Ectodermal cell (in vitro differentiated cells): ENCODE results near the gene SLC7A11.
"Not testable (repeated sequence)": the region's sequence is repeated elsewhere in the genome, so short reads cannot be mapped to it uniquely, and the experiment has no call there.

Experiments
- H3K27ac ChIP-seq: 2 replicates; pipeline ENCODE4 v1.7.0; 2013; ENCODE audit warnings: mild to moderate bottlenecking, low read depth, low read length; ENCODE audit not compliant: insufficient read depth, poor library complexity, severe bottlenecking
- H3K27me3 ChIP-seq: 2 replicates; pipeline ENCODE4 v1.7.0; 2013; ENCODE audit warnings: mild to moderate bottlenecking, low read length; ENCODE audit not compliant: insufficient read depth, control insufficient read depth, poor library complexity, severe bottlenecking
- H3K36me3 ChIP-seq: one replicate; pipeline ENCODE4 v1.7.0; 2013; ENCODE audit warnings: low read length; ENCODE audit not compliant: control insufficient read depth, insufficient read depth
- H3K4me1 ChIP-seq: one replicate; pipeline ENCODE4 v1.7.0; 2013; ENCODE audit warnings: low read length; ENCODE audit not compliant: control insufficient read depth, insufficient read depth
- H3K4me3 ChIP-seq: 2 replicates; pipeline ENCODE4 v1.7.0; 2013; ENCODE audit warnings: low read depth, low read length, control low read depth; ENCODE audit not compliant: insufficient read depth
- H3K9me3 ChIP-seq: 2 replicates; pipeline ENCODE4 v1.7.0; 2013; ENCODE audit warnings: mild to moderate bottlenecking, low read length, moderate library complexity; ENCODE audit not compliant: control insufficient read depth
- WGBS, 2 experiments: methylation state at CpG; one replicate each; pipeline ENCODE4 v1.1.7; 2013; ENCODE audit warnings: missing lambda C conversion rate in 2 of 2; 5-methylcytosine and 5-hydroxymethylcytosine counted together

Gene SLC7A11

DNA sequence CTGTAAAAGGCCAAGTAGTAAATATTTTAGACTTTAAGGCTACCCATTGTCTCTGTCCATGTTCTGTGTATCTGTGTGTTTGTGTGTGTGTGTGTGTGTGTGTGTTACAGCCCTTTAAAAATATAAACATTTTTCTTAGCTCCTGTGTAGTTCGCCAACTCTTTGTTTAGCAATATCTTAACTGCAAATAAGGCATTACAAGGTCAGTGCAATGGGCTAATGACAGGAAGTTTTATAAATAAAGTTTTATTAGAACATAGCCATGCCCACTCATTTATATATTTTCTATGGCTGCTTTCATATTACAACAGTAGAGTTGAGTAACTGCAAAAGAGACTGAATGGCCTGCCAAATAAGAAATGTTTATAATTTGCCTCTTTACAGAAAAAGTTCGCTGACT lies 5.9 kb upstream of the SLC7A11 start:
- H3K4me1 ChIP-seq, result peaks cover 9% of the 10 kb centered on the region
- H3K4me3 ChIP-seq, result no peak overlapping the region
- no peaks in the 10 kb centered on the region for H3K9me3 ChIP-seq
- H3K27me3 ChIP-seq, result no peaks in the 10 kb centered on the region
- 98% methylated on average over 2 of the region's 2 CpGs; no CpG with 5 or more reads in 1 of the 2 experiments for WGBS, 2 experiments
- H3K27ac ChIP-seq, result no peak overlapping the region
- H3K36me3 ChIP-seq, result no peaks in the 10 kb centered on the region

DNA sequence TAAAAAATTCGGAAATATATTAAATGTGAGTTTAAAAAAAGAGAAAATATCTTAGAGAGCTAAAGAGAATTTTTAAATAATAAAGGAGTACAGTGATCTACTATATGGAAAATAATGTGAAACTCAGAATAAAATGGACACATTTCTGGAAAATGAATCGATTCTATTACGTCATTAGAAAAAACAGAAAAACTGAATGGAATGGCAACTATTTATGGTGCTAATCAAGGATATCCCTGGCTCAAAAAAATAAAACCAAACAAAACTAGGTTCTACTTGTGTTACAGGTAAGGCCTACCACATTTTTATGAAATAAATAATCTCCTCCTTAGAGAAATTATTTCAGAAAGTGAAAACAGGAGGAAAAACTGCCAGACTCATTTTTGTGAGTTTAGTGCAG lies 5.5 kb upstream of the SLC7A11 start:
- no peaks in the 10 kb centered on the region for H3K9me3 ChIP-seq
- H3K4me3 ChIP-seq, result no peak overlapping the region
- H3K36me3 ChIP-seq, result no peaks in the 10 kb centered on the region
- H3K4me1 ChIP-seq, result peaks cover 9% of the 10 kb centered on the region
- H3K27me3 ChIP-seq, result no peaks in the 10 kb centered on the region
- no peak overlapping the region for H3K27ac ChIP-seq
- WGBS, 2 experiments, result 95% methylated on average over 2 to 3 of the region's 3 CpGs

DNA sequence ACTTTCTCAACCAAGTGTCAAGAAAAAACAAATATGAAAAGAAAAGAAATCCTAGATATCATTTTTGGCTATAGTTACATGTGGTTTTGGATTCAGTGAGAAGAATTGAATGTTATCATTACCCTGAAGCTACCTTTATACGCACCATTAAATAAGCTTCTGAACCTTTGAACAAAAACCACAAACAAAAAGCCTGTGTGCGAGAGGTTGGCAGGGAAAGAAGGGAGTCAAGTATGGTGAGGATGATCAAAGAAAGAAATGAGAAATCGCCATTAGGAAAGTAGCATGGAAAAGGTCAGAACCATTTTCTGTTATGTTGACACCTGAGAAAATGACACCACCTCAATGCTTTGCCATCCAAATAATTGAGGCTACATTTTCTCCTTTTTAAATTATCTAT lies 1.2 kb upstream of the SLC7A11 start:
- Histone ChIP-seq H3K4me1 (peaks cover 9% of the 10 kb centered on the region), H3K36me3 (no peaks in the 10 kb centered on the region), H3K9me3 (no peaks in the 10 kb centered on the region), H3K27me3 (no peaks in the 10 kb centered on the region), H3K4me3 (no peak overlapping the region), H3K27ac (no peak overlapping the region)
- WGBS, 2 experiments, result 76 to 79% methylated on average over 2 of the region's 3 CpGs

DNA sequence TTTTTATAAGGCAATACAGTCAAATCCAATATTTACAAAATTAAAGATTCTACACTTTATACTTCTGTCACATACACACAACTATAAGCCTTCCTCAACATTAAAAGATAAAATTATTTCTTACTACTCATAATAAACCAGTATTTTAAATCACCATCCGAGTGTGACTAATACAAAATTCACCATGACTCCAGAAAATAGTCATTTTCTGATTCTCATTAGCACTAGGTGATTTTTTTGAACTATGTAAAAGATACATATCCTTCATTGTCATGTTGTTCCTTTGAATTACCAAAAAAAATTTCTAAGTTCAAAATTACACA lies 646 bp upstream of the SLC7A11 start:
- H3K4me3 ChIP-seq, result peak overlapping the region; percentile 53
- 23 to 63% methylated on average over 1 of the region's 1 CpG for WGBS, 2 experiments

DNA sequence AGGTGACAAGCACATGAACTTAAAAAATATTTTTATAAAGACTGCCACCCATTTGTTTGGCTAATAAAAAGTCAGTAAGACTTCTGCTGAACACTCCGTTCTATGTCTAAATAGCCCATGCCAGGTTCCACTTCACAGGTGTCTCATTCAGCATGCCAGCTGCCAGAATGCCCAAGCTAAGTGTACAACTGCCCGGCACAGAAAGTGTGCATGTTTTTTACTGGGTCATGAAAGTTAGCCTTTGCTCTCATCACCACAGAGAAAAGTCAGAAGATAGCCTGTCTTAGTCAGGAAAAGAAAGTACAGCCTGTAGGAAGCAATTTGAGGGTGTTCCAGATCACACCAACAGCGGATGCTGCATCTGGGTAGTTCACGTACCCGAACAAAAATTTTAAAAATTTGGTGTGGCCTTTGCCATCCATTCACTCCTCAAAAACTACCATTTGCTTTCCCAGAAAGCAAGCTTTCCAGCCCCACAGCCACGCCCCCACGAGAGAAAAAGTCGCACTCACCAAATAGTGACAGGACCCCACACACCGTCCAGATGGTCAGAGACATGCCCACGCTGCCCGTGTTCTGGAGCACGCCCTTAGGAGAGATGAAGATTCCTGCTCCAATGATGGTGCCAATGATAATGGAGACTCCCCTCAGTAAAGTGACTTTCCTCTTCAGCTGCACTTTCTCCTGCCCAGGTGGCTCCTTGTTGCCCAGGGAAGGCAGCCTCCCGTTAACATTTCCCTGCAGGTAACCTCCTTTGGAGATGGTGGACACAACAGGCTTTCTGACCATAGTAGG lies 671 bp downstream of the SLC7A11 start:
- no peaks in the 10 kb centered on the region for H3K36me3 ChIP-seq
- WGBS, 2 experiments, result 21 to 23% methylated on average over 13 of the region's 13 CpGs
- H3K27ac ChIP-seq, result peak overlapping the region; percentile 95
- H3K4me3 ChIP-seq, result peak overlapping the region; percentile 53
- peaks cover 9% of the 10 kb centered on the region for H3K4me1 ChIP-seq
- no peaks in the 10 kb centered on the region for H3K9me3 ChIP-seq
- H3K27me3 ChIP-seq, result no peaks in the 10 kb centered on the region

More for the DNA sequence above, 646 bp upstream of the SLC7A11 start:
- Histone ChIP-seq H3K27ac (peak overlapping the region; percentile 95), H3K4me1 (peaks cover 9% of the 10 kb centered on the region), H3K36me3 (no peaks in the 10 kb centered on the region), H3K27me3 (no peaks in the 10 kb centered on the region), H3K9me3 (no peaks in the 10 kb centered on the region)

DNA sequence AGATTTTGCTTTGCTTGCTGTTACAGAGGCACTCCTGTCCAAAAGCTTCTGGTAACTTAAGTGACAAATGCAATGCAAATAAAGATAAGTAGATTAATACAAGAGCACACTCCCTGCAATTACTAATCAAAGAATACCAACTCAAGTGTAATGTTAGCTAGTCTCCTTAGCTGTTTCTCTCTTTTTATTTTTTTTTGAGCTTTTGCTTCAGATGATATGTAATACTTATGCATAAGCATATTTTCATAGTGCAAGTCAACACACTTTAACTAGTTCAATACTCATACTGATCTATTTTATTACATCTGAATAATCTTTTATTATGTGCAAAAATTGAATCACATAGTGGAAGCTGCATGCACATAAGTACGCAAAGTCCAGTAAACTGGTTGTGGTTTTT lies 2.7 kb downstream of the SLC7A11 start:
- 0% methylated on average over 1 of the region's 1 CpG for WGBS, 2 experiments
- Histone ChIP-seq H3K36me3 (no peaks in the 10 kb centered on the region), H3K27ac (no peak overlapping the region), H3K4me3 (peak overlapping the region; percentile 16), H3K9me3 (no peaks in the 10 kb centered on the region), H3K4me1 (peaks cover 9% of the 10 kb centered on the region), H3K27me3 (no peaks in the 10 kb centered on the region)

DNA sequence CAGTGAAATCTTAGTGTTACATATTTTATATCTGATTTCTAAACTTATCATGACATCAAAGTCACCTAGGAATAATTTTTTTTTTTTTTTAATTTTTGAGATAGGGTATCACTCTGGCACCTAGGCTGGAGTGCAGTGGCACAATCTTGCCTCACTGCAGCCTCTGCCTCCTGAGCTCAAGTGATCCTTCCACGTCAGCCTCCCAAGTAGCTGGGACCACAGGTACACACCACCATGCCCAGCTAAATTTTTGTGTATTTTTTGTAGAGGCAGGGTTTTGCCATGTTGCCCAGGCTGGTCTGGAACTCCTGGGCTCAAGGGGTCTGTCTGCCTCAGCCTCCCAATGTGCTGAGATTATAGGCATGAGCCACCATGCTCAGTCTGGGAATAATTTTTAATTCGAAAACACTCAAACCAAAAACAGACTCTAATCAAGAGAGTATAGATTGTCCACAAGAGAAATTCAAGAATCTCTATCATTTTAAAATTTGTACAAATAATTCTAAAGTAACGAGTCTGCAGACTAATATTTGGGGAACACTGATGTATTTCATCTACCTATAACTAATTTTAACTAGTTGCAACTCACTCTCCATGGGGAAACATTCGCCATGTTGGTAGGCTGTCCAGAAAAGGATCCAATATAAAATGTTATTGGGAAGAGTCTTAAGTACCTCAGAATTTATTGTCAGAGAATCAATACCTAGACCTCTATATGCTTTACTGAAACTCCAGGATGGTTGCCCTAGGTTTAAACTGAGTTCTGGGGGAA lies 3.4 kb downstream of the SLC7A11 start:
- Histone ChIP-seq H3K4me1 (peaks cover 6% of the 10 kb centered on the region), H3K36me3 (no peaks in the 10 kb centered on the region), H3K27me3 (no peaks in the 10 kb centered on the region), H3K4me3 (peak overlapping the region; percentile 12), H3K9me3 (no peaks in the 10 kb centered on the region), H3K27ac (no peak overlapping the region)
- WGBS, 2 experiments, result 92 to 98% methylated on average over 2 to 4 of the region's 4 CpGs

DNA sequence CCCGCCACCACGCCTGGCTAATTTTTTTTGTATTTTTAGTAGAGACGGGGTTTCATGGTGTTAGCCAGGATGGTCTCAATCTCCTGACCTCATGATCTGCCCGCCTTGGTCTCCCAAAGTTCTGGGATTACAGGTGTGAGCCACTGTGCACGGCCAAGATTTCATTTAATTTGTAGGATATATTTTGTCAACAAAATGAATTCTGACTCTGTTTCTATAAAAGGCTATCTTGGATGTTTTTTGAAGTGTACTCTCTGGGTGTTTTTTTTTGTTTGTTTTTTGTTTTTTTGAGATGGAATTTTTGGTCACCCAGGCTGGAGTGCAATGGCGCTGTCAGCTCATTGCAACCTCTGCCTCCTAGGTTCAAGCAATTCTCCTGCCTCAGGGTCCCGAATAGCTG lies 5.0 kb downstream of the SLC7A11 start:
- H3K4me1 ChIP-seq, H3K36me3 ChIP-seq, H3K9me3 ChIP-seq, H3K4me3 ChIP-seq, H3K27ac ChIP-seq, H3K27me3 ChIP-seq: not testable (repeated sequence)
- WGBS, 2 experiments, result 93 to 95% methylated on average over 7 of the region's 7 CpGs

DNA sequence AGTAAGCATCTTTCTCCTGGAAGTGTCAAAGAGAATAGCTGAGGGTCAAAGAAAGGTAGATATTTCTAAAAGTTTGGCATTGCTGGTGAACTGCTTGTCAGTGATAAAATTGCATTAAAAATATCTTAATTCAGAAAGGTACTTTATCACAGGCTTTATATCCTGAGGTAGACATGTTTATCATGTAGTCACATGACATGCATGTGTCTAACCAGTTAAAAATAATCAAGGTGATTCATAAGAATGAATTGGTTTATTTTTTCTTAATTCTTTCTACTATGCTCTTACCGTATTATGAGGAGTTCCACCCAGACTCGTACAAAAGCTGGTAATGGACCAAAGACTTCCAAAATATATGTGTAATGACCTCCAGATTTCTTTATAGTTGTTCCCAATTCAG lies 6.1 kb downstream of the SLC7A11 start:
- no peaks in the 10 kb centered on the region for H3K27me3 ChIP-seq
- no peak overlapping the region for H3K4me3 ChIP-seq
- H3K4me1 ChIP-seq, result no peaks in the 10 kb centered on the region
- no peak overlapping the region for H3K27ac ChIP-seq
- no peaks in the 10 kb centered on the region for H3K36me3 ChIP-seq
- 98 to 100% methylated on average over 1 to 2 of the region's 2 CpGs for WGBS, 2 experiments
- H3K9me3 ChIP-seq, result no peaks in the 10 kb centered on the region

DNA sequence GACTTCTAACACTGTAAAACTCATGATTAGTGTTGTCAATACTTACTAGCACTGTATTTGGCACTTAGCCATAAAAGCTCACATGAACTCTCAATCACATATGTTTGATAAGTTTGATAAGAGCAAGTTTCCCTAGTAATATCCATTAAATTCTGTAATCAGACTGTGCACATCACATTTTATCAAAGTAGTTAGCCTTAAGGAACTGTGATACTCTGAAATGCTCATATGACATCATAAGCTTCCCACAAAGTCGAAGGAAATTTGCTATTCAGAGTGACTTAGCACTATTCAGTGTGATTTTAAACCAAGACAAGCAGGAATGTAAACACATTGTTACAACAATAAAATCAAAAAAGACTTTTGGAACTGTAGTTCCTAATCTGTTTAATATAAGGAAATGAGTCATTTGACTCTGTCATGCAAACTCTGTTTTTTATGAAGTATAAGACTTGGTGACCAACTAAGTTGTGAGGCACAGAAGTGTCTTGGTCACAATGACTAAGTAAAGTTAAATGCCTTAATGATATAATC lies 6.7 kb downstream of the SLC7A11 start:
- H3K4me3 ChIP-seq, result no peak overlapping the region
- WGBS, 2 experiments, result 90 to 100% methylated on average over 1 of the region's 1 CpG
- no peaks in the 10 kb centered on the region for H3K9me3 ChIP-seq
- H3K27me3 ChIP-seq, result no peaks in the 10 kb centered on the region
- H3K4me1 ChIP-seq, result no peaks in the 10 kb centered on the region
- H3K27ac ChIP-seq, result no peak overlapping the region
- H3K36me3 ChIP-seq, result no peaks in the 10 kb centered on the region
